ENCODE measurements around the gene STX3.
"Not testable (repeated sequence)": the region's sequence is repeated elsewhere in the genome, so short reads cannot be mapped to it uniquely, and the experiment has no call there.

The STX3 gene

DNA sequence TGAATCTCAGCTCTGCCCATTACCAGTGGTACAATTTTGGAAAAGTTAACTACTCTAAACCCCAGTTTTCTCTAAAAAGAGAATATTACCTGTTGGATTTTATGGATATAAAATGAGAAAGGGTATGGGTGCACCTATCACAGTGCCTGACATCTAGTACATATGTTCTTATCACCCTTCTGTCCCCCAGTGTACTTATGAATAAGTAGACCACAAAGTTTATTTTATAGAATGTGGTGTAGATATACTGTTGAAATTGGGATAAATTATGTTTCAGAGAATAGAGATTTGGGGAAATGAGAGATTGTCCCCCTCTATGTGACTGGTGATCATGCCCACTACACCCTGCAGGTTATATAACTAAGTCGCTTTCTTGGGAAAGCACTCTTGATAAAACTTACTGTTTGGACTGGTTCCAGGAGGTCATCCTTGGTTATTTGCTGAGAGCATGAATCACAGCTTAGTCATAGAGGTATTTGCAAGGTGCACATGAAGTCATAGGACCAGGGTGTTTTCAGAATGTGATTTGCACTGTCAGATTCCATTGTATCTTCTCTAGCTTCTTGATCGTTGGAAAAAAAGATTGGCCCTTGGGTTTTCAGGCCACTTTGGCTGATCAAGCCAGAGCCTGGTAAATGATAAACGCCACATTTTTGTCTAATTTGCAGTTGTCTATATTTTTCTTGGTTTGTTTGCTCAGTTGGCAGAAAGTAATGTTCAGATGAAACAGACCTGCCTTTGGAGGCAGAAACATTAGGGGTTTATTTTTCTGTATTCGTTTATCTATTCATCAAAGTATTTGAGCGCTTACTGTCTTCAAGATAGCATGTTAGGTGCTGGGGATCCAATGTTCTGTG is 21.3 kb downstream of the STX3 start:
- H3K9ac ChIP-seq (ENCODE audit: low read depth, low read length), result no peak overlapping the region
- H3K36me3 ChIP-seq (ENCODE audit: insufficient read depth, low read length), result peaks cover 20% of the 10 kb centered on the region
- no peaks in the 10 kb centered on the region for H3K27me3 ChIP-seq (ENCODE audit: control insufficient read depth, insufficient read depth, low read length)

DNA sequence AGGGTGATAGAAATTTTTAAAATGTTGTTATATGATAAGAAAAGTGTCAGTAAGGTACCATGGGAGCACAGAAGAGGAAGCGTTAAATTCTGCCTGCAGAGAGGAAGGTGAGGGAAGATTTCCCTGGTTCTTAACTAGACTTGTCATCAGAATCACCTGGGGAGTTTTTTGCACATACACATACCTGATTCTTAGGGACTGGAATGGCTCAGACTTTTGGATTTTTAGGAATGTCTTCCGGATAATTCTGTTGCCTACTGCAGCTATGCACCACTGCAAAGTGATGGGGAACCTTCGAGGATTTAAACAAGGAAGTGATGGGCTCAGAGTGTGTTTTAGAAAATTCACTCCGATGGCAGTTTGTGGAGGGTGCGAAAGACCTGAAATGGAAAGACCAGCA is 21.9 kb downstream of the STX3 start:
- Histone ChIP-seq H3K27me3 (ENCODE audit: control insufficient read depth, insufficient read depth, low read length) (no peaks in the 10 kb centered on the region), H3K9me3 (replicated peaks; ENCODE audit: low read length) (no peaks in the 10 kb centered on the region), H3K4me2 (ENCODE audit: low read length) (no peak overlapping the region), H3K36me3 (ENCODE audit: insufficient read depth, low read length) (peaks cover 18% of the 10 kb centered on the region), H3K9ac (ENCODE audit: low read depth, low read length) (no peak overlapping the region), H3K4me3 (ENCODE audit: low read length) (no peak overlapping the region), H3K4me1 (ENCODE audit: control insufficient read depth, insufficient read depth, low read length) (peaks cover 7% of the 10 kb centered on the region)

More for the DNA sequence above, 21.3 kb downstream of the STX3 start:
- H3K9me3 ChIP-seq (replicated peaks; ENCODE audit: low read length), result no peaks in the 10 kb centered on the region
- no peak overlapping the region for H3K4me3 ChIP-seq (ENCODE audit: low read length)
- H3K4me1 ChIP-seq (ENCODE audit: control insufficient read depth, insufficient read depth, low read length), result peaks cover 7% of the 10 kb centered on the region
- H3K4me2 ChIP-seq (ENCODE audit: low read length), result no peak overlapping the region

DNA sequence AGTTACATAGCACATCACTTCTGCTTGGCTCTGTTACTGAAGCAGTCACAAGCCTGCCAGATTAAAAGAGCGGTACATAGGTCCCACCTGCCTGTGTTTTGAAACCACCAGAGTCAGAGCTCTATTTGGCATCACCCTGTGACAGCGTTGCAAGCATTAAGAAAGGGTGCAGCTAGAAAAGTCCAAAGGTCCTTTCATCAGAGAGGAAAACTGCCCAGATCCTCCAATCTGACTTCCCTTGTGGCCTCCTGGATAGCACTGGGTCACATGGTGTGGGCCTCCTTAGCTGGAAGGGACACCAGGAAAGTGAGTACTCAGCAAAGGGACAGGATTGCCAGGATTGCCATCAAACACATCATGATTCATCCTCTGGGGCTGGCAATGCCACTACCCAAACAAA is 22.9 kb downstream of the STX3 start:
- no peaks in the 10 kb centered on the region for H3K27me3 ChIP-seq (ENCODE audit: control insufficient read depth, insufficient read depth, low read length)
- peaks cover 7% of the 10 kb centered on the region for H3K4me1 ChIP-seq (ENCODE audit: control insufficient read depth, insufficient read depth, low read length)
- H3K36me3 ChIP-seq (ENCODE audit: insufficient read depth, low read length), result peaks cover 18% of the 10 kb centered on the region
- H3K4me3 ChIP-seq (ENCODE audit: low read length), result no peak overlapping the region
- no peak overlapping the region for H3K4me2 ChIP-seq (ENCODE audit: low read length)
- H3K9ac ChIP-seq (ENCODE audit: low read depth, low read length), result no peak overlapping the region
- no peaks in the 10 kb centered on the region for H3K9me3 ChIP-seq (replicated peaks; ENCODE audit: low read length)

DNA sequence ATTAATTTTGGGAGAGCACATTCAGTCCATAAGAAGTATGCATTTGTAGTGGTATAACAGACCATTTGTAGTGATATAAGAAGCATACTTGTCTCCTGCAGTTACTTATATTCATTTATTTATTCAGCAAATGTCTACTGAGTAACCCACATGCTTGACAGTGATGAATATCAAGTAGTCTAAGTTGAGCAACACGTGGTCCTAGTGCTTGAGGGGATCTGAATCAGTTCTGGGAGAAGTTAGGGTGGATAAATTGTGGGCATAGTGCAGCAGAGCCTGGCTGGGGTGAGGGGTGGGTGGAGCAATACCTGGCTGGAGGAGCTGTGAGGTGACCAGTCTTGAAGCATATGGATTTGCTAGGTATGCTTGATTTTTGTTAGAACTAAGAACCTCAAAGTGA is 24.3 kb downstream of the STX3 start:
- Histone ChIP-seq H3K9ac (ENCODE audit: low read depth, low read length) (no peak overlapping the region), H3K4me3 (ENCODE audit: low read length) (no peak overlapping the region), H3K36me3 (ENCODE audit: insufficient read depth, low read length) (peaks cover 16% of the 10 kb centered on the region), H3K9me3 (replicated peaks; ENCODE audit: low read length) (no peaks in the 10 kb centered on the region), H3K27me3 (ENCODE audit: control insufficient read depth, insufficient read depth, low read length) (no peaks in the 10 kb centered on the region), H3K4me2 (ENCODE audit: low read length) (no peak overlapping the region), H3K4me1 (ENCODE audit: control insufficient read depth, insufficient read depth, low read length) (peaks cover 7% of the 10 kb centered on the region)

DNA sequence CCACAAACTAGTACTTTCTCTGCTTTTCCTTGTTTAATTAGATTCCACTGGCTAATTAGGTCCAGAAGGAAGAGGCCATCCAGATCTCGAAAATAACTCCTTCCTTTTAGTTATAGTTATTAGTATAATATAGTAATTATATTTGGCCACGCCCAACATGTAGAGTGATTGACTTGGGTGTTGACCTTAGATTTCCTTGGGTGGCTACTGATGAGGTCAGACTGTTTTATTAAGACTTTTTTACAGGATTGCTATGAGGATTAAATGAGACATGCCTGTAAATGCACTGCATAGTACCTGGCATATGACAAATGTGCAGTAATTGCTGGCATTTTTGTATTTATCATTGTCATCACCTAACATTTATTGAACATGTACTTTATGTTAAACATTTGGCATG is 26.9 kb downstream of the STX3 start:
- no peak overlapping the region for H3K9ac ChIP-seq (ENCODE audit: low read depth, low read length)
- peaks cover 12% of the 10 kb centered on the region for H3K4me1 ChIP-seq (ENCODE audit: control insufficient read depth, insufficient read depth, low read length)
- H3K4me2 ChIP-seq (ENCODE audit: low read length), result no peak overlapping the region
- H3K9me3 ChIP-seq (replicated peaks; ENCODE audit: low read length), result no peaks in the 10 kb centered on the region
- H3K36me3 ChIP-seq (ENCODE audit: insufficient read depth, low read length), result peaks cover 7% of the 10 kb centered on the region
- no peak overlapping the region for H3K4me3 ChIP-seq (ENCODE audit: low read length)
- no peaks in the 10 kb centered on the region for H3K27me3 ChIP-seq (ENCODE audit: control insufficient read depth, insufficient read depth, low read length)

DNA sequence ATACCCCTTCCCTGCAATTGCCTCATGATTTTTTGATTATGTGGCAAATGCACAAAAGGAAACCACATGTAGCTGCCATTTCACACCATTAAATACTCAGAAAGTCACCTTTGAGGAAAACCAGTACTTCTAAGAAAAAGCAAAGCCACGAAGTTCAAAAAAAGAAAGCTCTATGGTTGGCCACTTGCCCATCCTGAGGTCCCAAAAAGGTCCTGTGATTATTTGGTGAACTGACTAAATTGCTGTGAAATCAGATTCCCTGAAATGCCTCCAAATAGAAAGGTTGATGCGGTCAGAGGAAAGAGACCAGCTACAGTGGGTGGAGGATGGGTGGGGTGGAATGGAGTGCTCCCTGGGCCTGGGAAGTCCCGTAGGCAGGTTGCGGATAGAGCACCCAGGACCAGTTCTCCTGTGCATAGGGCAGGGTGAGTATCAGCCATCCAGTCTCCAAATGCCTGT is 28.5 kb downstream of the STX3 start:
- Histone ChIP-seq H3K4me3 (ENCODE audit: low read length) (no peak overlapping the region), H3K9me3 (replicated peaks; ENCODE audit: low read length) (no peaks in the 10 kb centered on the region), H3K36me3 (ENCODE audit: insufficient read depth, low read length) (peaks cover 8% of the 10 kb centered on the region), H3K27me3 (ENCODE audit: control insufficient read depth, insufficient read depth, low read length) (no peaks in the 10 kb centered on the region), H3K4me2 (ENCODE audit: low read length) (no peak overlapping the region), H3K9ac (ENCODE audit: low read depth, low read length) (no peak overlapping the region), H3K4me1 (ENCODE audit: control insufficient read depth, insufficient read depth, low read length) (peaks cover 26% of the 10 kb centered on the region)

DNA sequence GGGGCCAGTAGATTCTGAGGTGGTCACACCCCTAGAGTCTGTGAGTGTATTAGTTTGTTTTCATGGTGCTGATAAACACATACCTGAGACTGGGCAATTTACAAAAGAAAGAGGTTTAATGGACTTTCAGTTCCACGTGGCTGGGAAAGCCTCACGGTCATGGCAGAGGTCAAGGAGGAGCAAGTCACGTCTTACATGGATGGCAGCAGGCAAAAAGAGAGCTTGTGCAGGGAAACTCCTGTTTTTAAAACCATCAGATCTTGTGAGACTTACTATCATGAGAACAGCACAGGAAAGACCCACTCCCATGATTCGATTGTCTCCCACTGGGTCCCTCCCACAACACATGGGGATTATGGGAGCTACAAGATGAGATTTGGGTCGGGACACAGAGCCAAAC is 29.3 kb downstream of the STX3 start:
- H3K9me3 ChIP-seq (replicated peaks; ENCODE audit: low read length); H3K27me3 ChIP-seq (ENCODE audit: control insufficient read depth, insufficient read depth, low read length); H3K4me3 ChIP-seq (ENCODE audit: low read length); H3K4me2 ChIP-seq (ENCODE audit: low read length); H3K9ac ChIP-seq (ENCODE audit: low read depth, low read length): not testable (repeated sequence)
- H3K4me1 ChIP-seq (ENCODE audit: control insufficient read depth, insufficient read depth, low read length), result peaks cover 26% of the 10 kb centered on the region
- H3K36me3 ChIP-seq (ENCODE audit: insufficient read depth, low read length), result peaks cover 16% of the 10 kb centered on the region

DNA sequence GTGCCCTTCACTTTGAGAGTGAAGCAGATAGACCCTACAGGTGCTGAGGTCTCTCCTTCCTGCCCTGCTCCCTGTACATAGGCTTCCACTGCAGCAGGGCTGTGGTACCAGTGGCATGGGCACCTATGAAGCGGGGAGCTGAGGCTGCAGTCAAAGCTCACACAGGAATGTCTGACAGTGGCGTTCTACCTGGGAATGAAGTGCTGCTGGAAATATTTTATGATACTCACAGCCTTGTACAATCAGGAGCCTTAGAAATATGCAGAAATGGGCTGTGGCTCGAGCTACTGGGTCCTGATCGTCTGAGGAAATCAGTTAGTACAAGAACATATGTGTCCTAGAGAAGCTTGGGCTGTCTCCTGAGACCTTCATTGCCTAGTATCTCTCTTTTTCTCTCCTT is 30.6 kb downstream of the STX3 start:
- Histone ChIP-seq H3K9ac (ENCODE audit: low read depth, low read length) (no peak overlapping the region), H3K4me3 (ENCODE audit: low read length) (no peak overlapping the region), H3K9me3 (replicated peaks; ENCODE audit: low read length) (no peaks in the 10 kb centered on the region), H3K4me1 (ENCODE audit: control insufficient read depth, insufficient read depth, low read length) (peaks cover 26% of the 10 kb centered on the region), H3K36me3 (ENCODE audit: insufficient read depth, low read length) (peaks cover 14% of the 10 kb centered on the region), H3K4me2 (ENCODE audit: low read length) (no peak overlapping the region), H3K27me3 (ENCODE audit: control insufficient read depth, insufficient read depth, low read length) (no peaks in the 10 kb centered on the region)

DNA sequence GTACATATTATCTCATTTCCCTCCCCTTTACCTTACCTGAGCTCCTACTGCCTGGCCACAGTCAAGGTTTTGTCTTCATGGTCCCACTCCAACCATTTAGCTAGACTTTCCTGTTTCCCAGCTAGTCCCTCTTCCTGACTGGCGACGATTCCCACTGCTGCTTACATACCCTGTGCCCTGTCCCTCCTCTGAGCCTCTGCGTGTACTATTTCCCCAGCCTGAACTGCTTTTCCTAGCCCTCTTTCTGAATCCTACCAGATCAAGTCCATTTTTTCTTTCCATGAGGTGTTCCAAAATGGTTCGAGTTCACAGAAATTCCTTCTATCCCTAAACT is 32.0 kb downstream of the STX3 start:
- no peak overlapping the region for H3K4me3 ChIP-seq (ENCODE audit: low read length)
- no peaks in the 10 kb centered on the region for H3K27me3 ChIP-seq (ENCODE audit: control insufficient read depth, insufficient read depth, low read length)
- H3K4me2 ChIP-seq (ENCODE audit: low read length), result peak overlapping the region; percentile 65
- H3K4me1 ChIP-seq (ENCODE audit: control insufficient read depth, insufficient read depth, low read length), result peaks cover 26% of the 10 kb centered on the region
- H3K9ac ChIP-seq (ENCODE audit: low read depth, low read length), result no peak overlapping the region
- peaks cover 26% of the 10 kb centered on the region for H3K36me3 ChIP-seq (ENCODE audit: insufficient read depth, low read length)
- H3K9me3 ChIP-seq (replicated peaks; ENCODE audit: low read length), result no peaks in the 10 kb centered on the region

DNA sequence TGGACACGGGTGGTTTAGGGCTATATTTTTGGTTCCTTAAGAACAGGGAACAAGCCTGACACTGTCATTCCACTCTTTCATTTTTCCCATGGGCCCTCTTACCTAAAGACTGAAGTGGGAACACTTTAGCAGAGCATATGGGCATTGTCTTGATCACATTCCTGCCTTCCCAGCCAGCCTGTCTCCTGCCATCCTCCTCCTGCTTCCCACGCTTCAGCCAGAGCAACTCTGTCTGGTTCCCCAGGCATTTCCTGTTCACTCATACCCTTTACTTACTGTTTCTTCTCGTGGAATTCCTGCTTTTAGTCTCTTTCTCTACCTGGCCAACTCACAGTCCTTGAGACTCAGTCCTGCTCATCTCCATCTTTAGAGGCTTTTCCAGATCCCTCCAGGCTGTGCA is 32.6 kb downstream of the STX3 start:
- Histone ChIP-seq H3K9ac (ENCODE audit: low read depth, low read length) (no peak overlapping the region), H3K27me3 (ENCODE audit: control insufficient read depth, insufficient read depth, low read length) (no peaks in the 10 kb centered on the region), H3K36me3 (ENCODE audit: insufficient read depth, low read length) (peaks cover 32% of the 10 kb centered on the region), H3K4me2 (ENCODE audit: low read length) (peak overlapping the region; percentile 65), H3K4me1 (ENCODE audit: control insufficient read depth, insufficient read depth, low read length) (peaks cover 26% of the 10 kb centered on the region), H3K4me3 (ENCODE audit: low read length) (no peak overlapping the region), H3K9me3 (replicated peaks; ENCODE audit: low read length) (no peaks in the 10 kb centered on the region)

DNA sequence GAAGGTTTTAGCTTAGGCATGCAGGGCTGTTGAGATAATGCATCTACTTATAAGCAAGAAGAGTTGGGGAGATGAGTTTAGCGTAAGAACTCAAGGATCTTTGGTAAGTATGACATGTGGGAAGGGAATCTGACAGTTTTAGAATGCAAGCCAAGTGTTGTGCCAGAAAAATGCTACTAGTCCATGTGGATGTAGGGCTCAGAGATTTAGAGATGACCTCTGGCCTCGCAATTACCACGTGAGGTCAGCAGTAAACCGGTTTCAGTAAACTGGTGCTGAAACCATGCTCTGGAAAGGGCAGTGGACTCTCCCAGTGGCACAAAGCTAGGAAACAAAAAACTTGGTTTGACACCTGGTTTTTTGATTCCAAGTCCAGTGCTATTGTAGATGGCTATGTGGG is 36.5 kb downstream of the STX3 start:
- Histone ChIP-seq H3K4me3 (ENCODE audit: low read length) (no peak overlapping the region), H3K9me3 (replicated peaks; ENCODE audit: low read length) (no peaks in the 10 kb centered on the region), H3K9ac (ENCODE audit: low read depth, low read length) (no peak overlapping the region), H3K4me1 (ENCODE audit: control insufficient read depth, insufficient read depth, low read length) (peaks cover 18% of the 10 kb centered on the region), H3K36me3 (ENCODE audit: insufficient read depth, low read length) (peaks cover 58% of the 10 kb centered on the region), H3K4me2 (ENCODE audit: low read length) (no peak overlapping the region), H3K27me3 (ENCODE audit: control insufficient read depth, insufficient read depth, low read length) (no peaks in the 10 kb centered on the region)

DNA sequence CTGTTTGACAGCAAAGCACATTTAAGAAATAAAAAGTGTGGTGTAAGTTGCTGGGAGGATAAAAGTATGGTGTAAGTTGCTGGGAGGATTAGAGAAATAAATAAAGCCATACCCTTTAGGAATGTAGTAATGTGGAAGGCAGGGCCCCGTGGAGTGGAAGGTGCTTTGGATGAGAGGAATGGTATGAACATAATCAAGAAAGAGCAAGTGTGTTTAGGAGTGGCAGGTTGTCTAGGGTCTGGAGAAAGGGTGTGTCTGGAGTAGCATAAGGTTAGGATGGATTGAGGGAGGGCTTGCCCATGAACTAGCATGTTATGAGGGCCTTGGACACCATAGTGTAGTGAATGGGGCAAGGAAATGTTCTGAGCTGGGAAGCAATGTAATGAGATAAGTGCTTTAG is 37.3 kb downstream of the STX3 start:
- peaks cover 58% of the 10 kb centered on the region for H3K36me3 ChIP-seq (ENCODE audit: insufficient read depth, low read length)

More for the DNA sequence above, 37.3 kb downstream of the STX3 start:
- no peaks in the 10 kb centered on the region for H3K27me3 ChIP-seq (ENCODE audit: control insufficient read depth, insufficient read depth, low read length)
- no peak overlapping the region for H3K9ac ChIP-seq (ENCODE audit: low read depth, low read length)
- no peak overlapping the region for H3K4me2 ChIP-seq (ENCODE audit: low read length)
- H3K4me3 ChIP-seq (ENCODE audit: low read length), result no peak overlapping the region
- no peaks in the 10 kb centered on the region for H3K9me3 ChIP-seq (replicated peaks; ENCODE audit: low read length)
- peaks cover 9% of the 10 kb centered on the region for H3K4me1 ChIP-seq (ENCODE audit: control insufficient read depth, insufficient read depth, low read length)

Data from skeletal muscle satellite cell (primary cell).